HT-29 (cell line): ENCODE measurements around the gene CDC5L. TPM values are rescaled to one million over a fixed set of nuclear protein-coding genes. Genes with fewer than 3 reads are reported as not detected.

Source experiments
- DNase-seq: peaks from one replicate; pipeline ENCODE4 v3.0.0-alpha.2; 2015; ENCODE audit warnings: low spot score
- small RNA-seq: library from RNA; depleted of rRNA; stranded (forward); fragments of <200 nt; gene quantifications from one replicate; pipeline ENCODE3, GENCODE V24; 2014
- total RNA-seq: library from RNA; depleted of rRNA; stranded (reverse); fragments of >200 nt; shearing (Covaris generic); gene quantifications from 2 replicates; pipeline ENCODE4 v1.2.3, GENCODE V29; 2014; rRNA removed

The CDC5L gene
- total RNA-seq, 1 experiment from 2014 or later: 10.9 TPM

DNA sequence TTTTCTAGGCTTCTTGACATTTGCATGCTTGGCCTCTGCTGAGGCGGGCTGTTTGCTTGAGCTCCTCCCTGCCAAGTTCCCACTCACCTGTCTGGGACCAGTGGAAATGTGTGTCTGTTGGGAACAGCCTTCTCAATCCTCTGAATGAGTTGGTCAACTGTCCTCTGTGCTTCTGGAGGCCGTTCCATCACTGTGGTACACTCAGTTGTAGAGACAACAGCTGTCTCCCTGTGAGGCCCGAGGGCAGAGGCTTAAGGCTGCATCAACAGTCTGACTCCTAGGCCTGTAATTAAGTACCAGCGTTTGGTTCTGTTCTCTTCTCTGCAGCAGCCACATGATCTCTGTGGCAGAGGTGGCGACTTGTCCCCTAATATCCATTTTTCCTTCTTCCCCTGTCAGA, 110.9 kb downstream of the CDC5L start:
- DNase-seq: no peak

DNA sequence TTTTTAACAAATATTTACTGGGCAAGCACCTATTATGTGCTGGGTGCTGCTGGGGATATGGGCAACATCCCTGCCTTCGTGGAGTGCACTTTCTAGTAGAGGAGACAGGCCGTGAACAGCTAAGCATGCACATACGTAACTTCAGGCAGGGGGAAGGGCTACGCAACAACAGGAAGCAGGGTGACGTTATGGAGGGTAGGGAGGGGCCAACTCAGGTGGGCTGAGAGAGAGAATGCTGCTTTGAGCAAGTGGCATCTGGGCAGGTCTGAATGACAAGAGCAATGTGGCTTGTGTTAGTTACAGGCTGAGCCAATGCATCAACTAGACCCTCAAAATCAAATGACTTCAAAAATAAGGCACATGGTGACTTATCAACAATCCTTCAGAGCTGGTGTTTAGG, 112.1 kb downstream of the CDC5L start:
- no peak for DNase-seq

Small RNAs within 50 kb of the gene (small RNA-seq; reads per million reads assigned to genes)
- gene MIR4642: not detected

Other genes starting within 250 kb of the CDC5L start
- gene CAPN11, start 228.9 kb upstream of the CDC5L start, total RNA-seq: 0.23 TPM in 1 of 2 replicates, not detected in the other
- not detected in 2 replicates for gene MYMX, start 170.8 kb upstream of the CDC5L start, total RNA-seq
- 30.8 and 33.4 TPM in 2 replicates for gene SLC29A1, start 164.1 kb upstream of the CDC5L start, total RNA-seq
- gene HSP90AB1, start 140.6 kb upstream of the CDC5L start, total RNA-seq: 751 and 810 TPM in 2 replicates
- 189 and 193 TPM in 2 replicates for gene SLC35B2, start 130.2 kb upstream of the CDC5L start, total RNA-seq
- gene NFKBIE, start 122.2 kb upstream of the CDC5L start, total RNA-seq: 11.2 and 19.3 TPM in 2 replicates
- gene TMEM151B, start 117.3 kb upstream of the CDC5L start, total RNA-seq: not detected in 2 replicates
- gene AARS2, start 74.4 kb upstream of the CDC5L start, total RNA-seq: 27.7 and 30.6 TPM in 2 replicates
- not detected in 2 replicates for gene SPATS1, start 45.1 kb upstream of the CDC5L start, total RNA-seq